ENCODE data around the gene ZNF12. TPM values are rescaled to one million over a fixed set of nuclear protein-coding genes. Genes with fewer than 3 reads are reported as not detected.

The ZNF12 gene
- total and polyA plus RNA-seq, 10 of the 15 experiments (the other 5 are each of a cell fraction or from before 2014, with no cell fraction given): 6.7 to 38.1 (median 14.4) TPM

DNA sequence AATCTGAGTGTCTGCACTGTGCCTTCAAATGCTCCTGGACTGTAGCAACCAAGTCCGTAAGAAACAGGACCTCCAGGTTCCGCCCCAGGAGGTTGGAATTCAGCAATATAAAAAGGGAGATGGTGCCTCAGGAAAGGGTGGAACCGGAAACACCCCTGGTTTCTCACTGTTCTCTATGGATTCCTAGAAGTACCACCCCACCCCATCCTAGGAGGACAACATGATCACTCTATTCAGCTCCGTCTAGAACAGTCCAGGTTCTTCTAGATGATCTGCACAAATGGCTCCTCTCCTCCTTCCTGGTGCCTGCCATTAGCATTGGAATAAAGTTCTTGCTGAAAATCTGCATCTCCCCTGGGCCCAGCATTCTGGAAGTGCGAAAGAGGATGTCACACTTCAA, 7.6 kb upstream of the ZNF12 start (continued):
- TF ChIP-seq HDAC6 (IDR thresholded peaks at IDR 0.05; ENCODE audit: unreplicated experiment) (no peak), BRCA1 (IDR thresholded peaks at IDR 0.05; ENCODE audit: low read depth, low read length) (no peak), CBX5 (IDR thresholded peaks at IDR 0.05; ENCODE audit: low read depth) (no peak), ASH2L (IDR thresholded peaks at IDR 0.05; ENCODE audit: borderline replicate concordance, low read depth) (no peak)

DNA sequence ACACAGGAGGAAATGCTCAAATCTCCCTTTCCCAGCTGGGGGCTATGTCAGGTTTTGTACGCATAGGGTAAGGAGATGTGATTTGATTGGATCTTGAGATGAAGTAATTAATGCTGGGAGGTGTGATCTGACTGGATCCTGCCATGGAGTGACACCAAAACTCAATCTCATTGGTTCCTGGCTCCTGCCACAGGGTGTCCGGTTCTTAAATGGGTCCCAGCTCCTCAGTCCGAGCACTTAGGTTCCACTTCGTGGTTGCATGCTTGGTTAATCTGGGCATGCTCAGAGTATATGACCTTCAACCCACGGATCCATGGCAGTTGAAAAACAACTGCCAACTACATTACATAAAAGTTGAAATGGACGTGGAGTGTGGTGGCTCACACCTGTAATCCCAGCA, 3.1 kb upstream of the ZNF12 start:
- ChIA-PET SMC1A (ENCODE audit: uncharacterized antibody, unreplicated experiment) (no interaction called here), CTCF (no interaction called here), POLR2A (no interaction called here), RAD21 (ENCODE audit: unreplicated experiment) (no interaction called here)
- no peaks in the 10 kb centered on the region for H3K27me3 ChIP-seq (replicated peaks in 1 of 2; ENCODE audit: control insufficient read depth in 2 of 2, insufficient read depth in 2 of 2, low read length in 1 of 2)
- H3K36me3 ChIP-seq (ENCODE audit: control insufficient read depth in 2 of 2, insufficient read depth in 2 of 2, low read length in 1 of 2): no peaks in the 10 kb centered on the region; a peak in 1 of 4 replicates
- H3K27ac ChIP-seq (ENCODE audit: control insufficient read depth, insufficient read depth): no peak overlapping the region
- peaks cover 23% of the 10 kb centered on the region for H3K79me2 ChIP-seq (ENCODE audit: control insufficient read depth, insufficient read depth, low read length)
- in situ Hi-C loops (cut with MboI): no loop called here
- no peaks in the 10 kb centered on the region for H4K20me1 ChIP-seq (ENCODE audit: control insufficient read depth, insufficient read depth)
- ATAC-seq: no peak
- no peak for DNase-seq (ENCODE audit: low read depth, low spot score)
- H2AFZ ChIP-seq (ENCODE audit: control insufficient read depth, low read depth, low read length): no peak overlapping the region
- peaks cover 8% of the 10 kb centered on the region; the same call in 2 of the 3 replicates for H3K9me3 ChIP-seq (replicated peaks; ENCODE audit: control insufficient read depth, insufficient read depth, low read length)
- H3K4me2 ChIP-seq (ENCODE audit: control insufficient read depth, insufficient read depth): no peak overlapping the region
- no TSS peak for BruUV-seq (replicated peaks)
- H3K4me1 ChIP-seq (ENCODE audit: control insufficient read depth, insufficient read depth, low read length): peaks cover 3% of the 10 kb centered on the region; the same call in 1 of the 2 replicates
- H3K9ac ChIP-seq (ENCODE audit: control insufficient read depth, insufficient read depth, low read length): no peak overlapping the region
- TF ChIP-seq, protein P1, sequence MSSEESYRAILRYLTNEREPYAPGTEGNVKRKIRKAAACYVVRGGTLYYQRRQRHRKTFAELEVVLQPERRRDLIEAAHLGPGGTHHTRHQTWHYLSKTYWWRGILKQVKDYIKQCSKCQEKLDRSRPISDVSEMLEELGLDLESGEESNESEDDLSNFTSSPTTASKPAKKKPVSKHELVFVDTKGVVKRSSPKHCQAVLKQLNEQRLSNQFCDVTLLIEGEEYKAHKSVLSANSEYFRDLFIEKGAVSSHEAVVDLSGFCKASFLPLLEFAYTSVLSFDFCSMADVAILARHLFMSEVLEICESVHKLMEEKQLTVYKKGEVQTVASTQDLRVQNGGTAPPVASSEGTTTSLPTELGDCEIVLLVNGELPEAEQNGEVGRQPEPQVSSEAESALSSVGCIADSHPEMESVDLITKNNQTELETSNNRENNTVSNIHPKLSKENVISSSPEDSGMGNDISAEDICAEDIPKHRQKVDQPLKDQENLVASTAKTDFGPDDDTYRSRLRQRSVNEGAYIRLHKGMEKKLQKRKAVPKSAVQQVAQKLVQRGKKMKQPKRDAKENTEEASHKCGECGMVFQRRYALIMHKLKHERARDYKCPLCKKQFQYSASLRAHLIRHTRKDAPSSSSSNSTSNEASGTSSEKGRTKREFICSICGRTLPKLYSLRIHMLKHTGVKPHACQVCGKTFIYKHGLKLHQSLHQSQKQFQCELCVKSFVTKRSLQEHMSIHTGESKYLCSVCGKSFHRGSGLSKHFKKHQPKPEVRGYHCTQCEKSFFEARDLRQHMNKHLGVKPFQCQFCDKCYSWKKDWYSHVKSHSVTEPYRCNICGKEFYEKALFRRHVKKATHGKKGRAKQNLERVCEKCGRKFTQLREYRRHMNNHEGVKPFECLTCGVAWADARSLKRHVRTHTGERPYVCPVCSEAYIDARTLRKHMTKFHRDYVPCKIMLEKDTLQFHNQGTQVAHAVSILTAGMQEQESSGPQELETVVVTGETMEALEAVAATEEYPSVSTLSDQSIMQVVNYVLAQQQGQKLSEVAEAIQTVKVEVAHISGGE (CRISPR knock-in tag; IDR thresholded peaks at IDR 0.05): 0 out of 2 replicates have a peak, but pooled peaks have one; percentile 13
- TF ChIP-seq, protein P2, sequence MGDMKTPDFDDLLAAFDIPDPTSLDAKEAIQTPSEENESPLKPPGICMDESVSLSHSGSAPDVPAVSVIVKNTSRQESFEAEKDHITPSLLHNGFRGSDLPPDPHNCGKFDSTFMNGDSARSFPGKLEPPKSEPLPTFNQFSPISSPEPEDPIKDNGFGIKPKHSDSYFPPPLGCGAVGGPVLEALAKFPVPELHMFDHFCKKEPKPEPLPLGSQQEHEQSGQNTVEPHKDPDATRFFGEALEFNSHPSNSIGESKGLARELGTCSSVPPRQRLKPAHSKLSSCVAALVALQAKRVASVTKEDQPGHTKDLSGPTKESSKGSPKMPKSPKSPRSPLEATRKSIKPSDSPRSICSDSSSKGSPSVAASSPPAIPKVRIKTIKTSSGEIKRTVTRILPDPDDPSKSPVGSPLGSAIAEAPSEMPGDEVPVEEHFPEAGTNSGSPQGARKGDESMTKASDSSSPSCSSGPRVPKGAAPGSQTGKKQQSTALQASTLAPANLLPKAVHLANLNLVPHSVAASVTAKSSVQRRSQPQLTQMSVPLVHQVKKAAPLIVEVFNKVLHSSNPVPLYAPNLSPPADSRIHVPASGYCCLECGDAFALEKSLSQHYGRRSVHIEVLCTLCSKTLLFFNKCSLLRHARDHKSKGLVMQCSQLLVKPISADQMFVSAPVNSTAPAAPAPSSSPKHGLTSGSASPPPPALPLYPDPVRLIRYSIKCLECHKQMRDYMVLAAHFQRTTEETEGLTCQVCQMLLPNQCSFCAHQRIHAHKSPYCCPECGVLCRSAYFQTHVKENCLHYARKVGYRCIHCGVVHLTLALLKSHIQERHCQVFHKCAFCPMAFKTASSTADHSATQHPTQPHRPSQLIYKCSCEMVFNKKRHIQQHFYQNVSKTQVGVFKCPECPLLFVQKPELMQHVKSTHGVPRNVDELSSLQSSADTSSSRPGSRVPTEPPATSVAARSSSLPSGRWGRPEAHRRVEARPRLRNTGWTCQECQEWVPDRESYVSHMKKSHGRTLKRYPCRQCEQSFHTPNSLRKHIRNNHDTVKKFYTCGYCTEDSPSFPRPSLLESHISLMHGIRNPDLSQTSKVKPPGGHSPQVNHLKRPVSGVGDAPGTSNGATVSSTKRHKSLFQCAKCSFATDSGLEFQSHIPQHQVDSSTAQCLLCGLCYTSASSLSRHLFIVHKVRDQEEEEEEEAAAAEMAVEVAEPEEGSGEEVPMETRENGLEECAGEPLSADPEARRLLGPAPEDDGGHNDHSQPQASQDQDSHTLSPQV (IDR thresholded peaks at IDR 0.05): no peak
- TF ChIP-seq POLR2AphosphoS5 (IDR thresholded peaks at IDR 0.05; ENCODE audit: low read length): no peak
- H3K4me3 ChIP-seq: no peak overlapping the region
- no peak for FAIRE-seq
- intact Hi-C loops (cut with micrococcal nuclease; ENCODE audit: unreplicated experiment): loop anchor here (5.0 kb wide), 1 partner anchor 118 kb away; the partner anchor contains the start of gene INTS15
- WGBS (ENCODE audit: insufficient coverage, insufficient replicate concordance, low lambda C conversion rate, missing lambda C conversion rate): 73% methylated on average over 6 of the region's 6 CpGs

All from GM12878 (cell line).